GM06990 (cell line): Measurements from ENCODE around the gene ADNP2.
A peak's percentile ranks its signal among the peaks of the same experiment; 100 is the strongest.

Experiments used
- DNase-seq: peaks from one replicate; pipeline ENCODE4 v3.0.0-alpha.2; 2011; ENCODE audit not compliant: insufficient read length; ENCODE audit errors: extremely low read depth
- H3K27me3 ChIP-seq: replicated peaks from 2 replicates; pipeline ENCODE4 v1.6.0; 2011; ENCODE audit warnings: low read length; ENCODE audit not compliant: control insufficient read depth, insufficient read depth
- H3K36me3 ChIP-seq: 2 replicates; pipeline ENCODE4 v1.5.1; 2011; ENCODE audit warnings: low read length; ENCODE audit not compliant: control insufficient read depth, insufficient read depth
- H3K4me3 ChIP-seq: replicated peaks from 2 replicates; pipeline ENCODE4 v1.5.1; 2011; ENCODE audit warnings: low read depth, mild to moderate bottlenecking, control low read depth, low read length
- TF ChIP-seq, protein P1 (sequence below): IDR thresholded peaks from 2 replicates; pipeline ENCODE4 v1.5.1; 2011; ENCODE audit warnings: low read length, control low read depth, mild to moderate bottlenecking, inconsistent platforms; ENCODE audit not compliant: insufficient read depth, poor library complexity, severe bottlenecking

ADNP2 gene

DNA sequence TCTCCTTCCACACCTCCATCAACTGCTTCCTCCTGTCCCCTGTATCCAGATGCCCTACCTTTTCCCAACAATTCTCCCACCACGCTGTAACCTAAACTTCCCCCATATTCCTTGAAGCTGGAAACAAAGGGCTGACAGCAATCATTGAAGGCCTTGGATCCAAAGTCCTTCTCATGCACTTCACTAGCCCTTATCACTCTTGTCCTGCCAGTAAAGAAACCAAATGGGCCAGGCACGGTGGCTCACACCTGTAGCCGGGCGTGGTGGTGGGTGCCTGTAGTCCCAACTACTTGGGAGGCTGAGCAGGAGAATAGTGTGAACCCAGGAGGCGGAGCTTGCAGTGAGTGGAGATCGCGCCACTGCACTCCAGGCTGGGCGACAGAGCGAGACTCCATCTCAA, 11.9 kb upstream of the ADNP2 start:
- no peak for DNase-seq
- Histone ChIP-seq H3K27me3 (no peaks in the 10 kb centered on the region), H3K36me3 (no peaks in the 10 kb centered on the region), H3K4me3 (no peak overlapping the region)
- TF ChIP-seq, protein P1, sequence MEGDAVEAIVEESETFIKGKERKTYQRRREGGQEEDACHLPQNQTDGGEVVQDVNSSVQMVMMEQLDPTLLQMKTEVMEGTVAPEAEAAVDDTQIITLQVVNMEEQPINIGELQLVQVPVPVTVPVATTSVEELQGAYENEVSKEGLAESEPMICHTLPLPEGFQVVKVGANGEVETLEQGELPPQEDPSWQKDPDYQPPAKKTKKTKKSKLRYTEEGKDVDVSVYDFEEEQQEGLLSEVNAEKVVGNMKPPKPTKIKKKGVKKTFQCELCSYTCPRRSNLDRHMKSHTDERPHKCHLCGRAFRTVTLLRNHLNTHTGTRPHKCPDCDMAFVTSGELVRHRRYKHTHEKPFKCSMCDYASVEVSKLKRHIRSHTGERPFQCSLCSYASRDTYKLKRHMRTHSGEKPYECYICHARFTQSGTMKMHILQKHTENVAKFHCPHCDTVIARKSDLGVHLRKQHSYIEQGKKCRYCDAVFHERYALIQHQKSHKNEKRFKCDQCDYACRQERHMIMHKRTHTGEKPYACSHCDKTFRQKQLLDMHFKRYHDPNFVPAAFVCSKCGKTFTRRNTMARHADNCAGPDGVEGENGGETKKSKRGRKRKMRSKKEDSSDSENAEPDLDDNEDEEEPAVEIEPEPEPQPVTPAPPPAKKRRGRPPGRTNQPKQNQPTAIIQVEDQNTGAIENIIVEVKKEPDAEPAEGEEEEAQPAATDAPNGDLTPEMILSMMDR: no peak

DNA sequence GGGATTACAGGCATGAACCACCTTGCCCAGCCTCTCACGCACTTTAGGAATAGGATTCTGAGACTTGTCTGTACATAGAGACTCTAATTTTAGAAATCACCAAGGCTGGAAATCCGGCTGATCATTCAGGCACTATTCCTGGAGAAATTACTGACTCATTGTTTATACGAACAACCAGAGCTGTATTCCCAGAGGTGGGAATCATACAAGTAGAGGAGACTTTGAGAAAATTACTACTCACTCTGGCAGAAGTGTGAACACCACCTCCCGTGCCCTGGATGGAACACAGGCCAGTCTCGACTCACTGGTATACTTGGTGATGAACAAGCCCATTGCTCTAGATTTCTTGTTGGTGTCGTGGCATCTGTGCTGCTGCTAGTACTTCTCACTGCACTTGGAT, 5.8 kb upstream of the ADNP2 start:
- no peak overlapping the region for H3K4me3 ChIP-seq
- no peak for DNase-seq
- H3K27me3 ChIP-seq: no peaks in the 10 kb centered on the region
- TF ChIP-seq, protein P1: no peak
- no peaks in the 10 kb centered on the region for H3K36me3 ChIP-seq

DNA sequence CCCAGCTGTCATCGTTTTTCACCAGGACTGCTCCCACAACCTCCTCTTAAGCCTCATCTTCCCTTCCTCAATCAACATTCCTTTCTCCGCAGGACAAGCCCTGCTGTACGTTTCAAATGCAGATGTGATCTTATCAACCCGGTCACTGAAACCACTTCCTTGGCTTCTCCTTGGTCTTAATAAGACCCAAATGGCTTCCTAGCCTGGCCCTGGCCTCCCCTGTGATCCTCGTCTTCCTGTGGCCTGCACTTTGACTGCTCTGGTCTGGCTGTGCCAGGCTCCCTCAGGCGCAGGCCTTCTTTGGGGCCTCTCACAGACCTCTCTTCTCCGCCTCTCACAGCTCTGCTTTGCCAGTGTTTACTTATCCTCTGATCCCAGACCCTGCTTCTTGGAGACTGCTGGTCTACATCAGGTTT, 4.7 kb upstream of the ADNP2 start:
- DNase-seq: no peak
- Histone ChIP-seq H3K4me3 (no peak overlapping the region), H3K27me3 (no peaks in the 10 kb centered on the region), H3K36me3 (no peaks in the 10 kb centered on the region)
- TF ChIP-seq, protein P1: no peak

DNA sequence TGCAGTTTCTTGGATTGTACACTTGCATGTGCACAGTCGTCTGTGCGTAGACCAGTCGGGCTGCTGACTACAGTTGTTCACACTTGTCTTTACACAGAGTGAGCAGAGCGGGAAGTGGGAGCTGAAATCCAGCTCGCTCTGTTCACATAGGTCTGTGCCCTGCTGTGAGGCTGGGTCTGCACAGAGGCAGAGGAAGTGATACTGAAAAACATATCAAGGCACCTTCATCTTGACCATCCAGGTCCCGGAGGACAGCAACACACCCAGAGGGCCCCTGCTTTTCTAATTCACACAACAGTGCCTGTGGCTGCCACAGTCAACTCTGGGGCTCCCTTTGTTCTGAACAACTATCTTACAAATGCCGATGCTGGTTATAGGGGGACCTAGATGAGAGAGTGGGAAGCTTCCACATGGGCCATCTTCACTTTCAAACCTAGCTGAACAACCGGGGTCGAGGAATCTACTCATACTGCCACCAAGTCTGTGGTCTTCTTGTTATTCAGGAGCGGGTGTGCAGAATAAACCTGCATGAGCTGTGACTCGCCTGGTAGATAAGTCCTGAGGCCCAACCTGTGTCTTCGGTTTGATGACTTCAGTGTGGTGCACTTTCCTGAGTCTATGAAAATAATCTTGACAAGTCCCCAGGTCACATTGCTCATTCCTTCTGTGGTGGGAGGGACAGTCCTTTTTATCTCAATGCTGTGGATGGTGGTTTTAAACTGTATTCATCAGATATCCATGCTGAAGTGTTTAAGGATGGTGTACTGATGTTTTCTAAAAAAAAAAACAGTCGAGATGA, 3.5 kb upstream of the ADNP2 start:
- TF ChIP-seq, protein P1: no peak
- Histone ChIP-seq H3K36me3 (no peaks in the 10 kb centered on the region), H3K27me3 (no peaks in the 10 kb centered on the region), H3K4me3 (no peak overlapping the region)
- peak; percentile 18 for DNase-seq

DNA sequence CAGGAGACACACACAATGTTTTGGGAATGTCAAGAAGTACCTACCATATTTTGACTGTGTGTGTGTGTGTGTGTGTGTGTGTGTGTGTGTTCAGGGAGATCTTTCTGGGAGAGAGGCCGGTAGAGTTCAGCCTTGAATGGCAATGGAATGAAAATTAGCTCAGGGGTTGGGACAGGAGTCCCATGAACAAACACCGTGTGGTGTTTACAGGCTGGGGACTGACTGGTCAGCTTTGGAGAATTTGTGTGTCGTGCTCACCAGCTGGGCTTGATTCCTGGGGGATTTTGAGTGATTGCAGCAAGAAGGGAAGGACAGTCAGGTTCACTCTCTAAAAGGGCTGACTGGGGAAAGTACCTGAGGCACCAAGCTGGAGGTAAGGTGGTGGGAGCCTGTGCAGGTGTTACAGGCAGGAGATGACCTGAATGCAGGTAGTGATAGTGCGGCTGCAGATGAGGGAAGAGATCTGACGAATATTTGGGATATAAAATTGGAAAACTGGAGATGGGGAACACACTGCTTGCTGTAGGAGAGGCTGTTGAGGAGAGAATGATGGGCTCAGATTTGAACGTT, 2.5 kb upstream of the ADNP2 start:
- no peak for DNase-seq
- no peaks in the 10 kb centered on the region for H3K27me3 ChIP-seq
- no peaks in the 10 kb centered on the region for H3K36me3 ChIP-seq
- TF ChIP-seq, protein P1: no peak
- no peak overlapping the region for H3K4me3 ChIP-seq
